Neural progenitor cell (in vitro differentiated cells): ENCODE data around the gene GMCL2.

Experiments
- EZH2 ChIP-seq: fragments of 200-600 bp; sonication (generic); IDR thresholded peaks from 2 replicates; pipeline ENCODE4 v1.6.1; 2017; ENCODE audit warnings: antibody characterized with exemption, mild to moderate bottlenecking, moderate library complexity
- TF ChIP-seq, protein P1 (sequence below): fragments of 200-600 bp; sonication (generic); IDR thresholded peaks from 2 replicates; pipeline ENCODE4 v1.5.1; 2017; ENCODE audit warnings: antibody characterized with exemption, mild to moderate bottlenecking

DNA sequence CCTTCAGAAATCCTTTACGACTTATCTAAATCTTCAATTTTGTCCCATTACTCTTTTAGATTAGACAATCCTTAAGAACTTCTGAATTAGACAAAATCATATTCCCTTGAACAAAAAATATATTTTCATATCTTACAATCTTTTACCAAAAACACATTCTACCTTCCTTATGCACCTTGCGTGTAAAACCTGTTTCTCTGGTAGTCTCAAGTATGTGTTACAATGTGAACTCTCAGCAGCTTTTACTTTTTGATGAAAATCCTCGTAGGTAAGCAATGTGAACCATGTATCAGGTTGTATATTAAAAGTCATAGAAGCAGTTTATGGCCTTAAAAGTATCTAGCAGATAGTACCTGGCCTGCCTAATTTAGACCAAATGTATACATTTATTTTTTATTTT is 12.7 kb downstream of the GMCL2 start:
- TF ChIP-seq, protein P1, sequence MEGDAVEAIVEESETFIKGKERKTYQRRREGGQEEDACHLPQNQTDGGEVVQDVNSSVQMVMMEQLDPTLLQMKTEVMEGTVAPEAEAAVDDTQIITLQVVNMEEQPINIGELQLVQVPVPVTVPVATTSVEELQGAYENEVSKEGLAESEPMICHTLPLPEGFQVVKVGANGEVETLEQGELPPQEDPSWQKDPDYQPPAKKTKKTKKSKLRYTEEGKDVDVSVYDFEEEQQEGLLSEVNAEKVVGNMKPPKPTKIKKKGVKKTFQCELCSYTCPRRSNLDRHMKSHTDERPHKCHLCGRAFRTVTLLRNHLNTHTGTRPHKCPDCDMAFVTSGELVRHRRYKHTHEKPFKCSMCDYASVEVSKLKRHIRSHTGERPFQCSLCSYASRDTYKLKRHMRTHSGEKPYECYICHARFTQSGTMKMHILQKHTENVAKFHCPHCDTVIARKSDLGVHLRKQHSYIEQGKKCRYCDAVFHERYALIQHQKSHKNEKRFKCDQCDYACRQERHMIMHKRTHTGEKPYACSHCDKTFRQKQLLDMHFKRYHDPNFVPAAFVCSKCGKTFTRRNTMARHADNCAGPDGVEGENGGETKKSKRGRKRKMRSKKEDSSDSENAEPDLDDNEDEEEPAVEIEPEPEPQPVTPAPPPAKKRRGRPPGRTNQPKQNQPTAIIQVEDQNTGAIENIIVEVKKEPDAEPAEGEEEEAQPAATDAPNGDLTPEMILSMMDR, result no peak
- TF ChIP-seq EZH2, result no peak
